Brain microvascular endothelial cell (primary cell): ENCODE measurements around the gene ALS2CL.

ENCODE experiments used
- DNase-seq: peaks from one replicate; pipeline ENCODE4 v3.0.0-alpha.2; 2020
- H3K27ac ChIP-seq: fragments of 250-450 bp; sonication (Bioruptor Pico); 2 replicates; pipeline ENCODE4 v1.5.1; 2020; ENCODE audit warnings: mild to moderate bottlenecking, moderate library complexity
- H3K27me3 ChIP-seq: fragments of 250-450 bp; sonication (Bioruptor Pico); replicated peaks from 2 replicates; pipeline ENCODE4 v1.5.1; 2020; ENCODE audit warnings: mild to moderate bottlenecking
- H3K36me3 ChIP-seq: fragments of 250-450 bp; sonication (Bioruptor Pico); replicated peaks from 2 replicates; pipeline ENCODE4 v1.5.1; 2020; ENCODE audit warnings: mild to moderate bottlenecking
- H3K4me3 ChIP-seq: 2 replicates; pipeline ENCODE4 v1.5.1; 2011; ENCODE audit warnings: low read depth, mild to moderate bottlenecking, control low read depth, low read length, moderate library complexity
- in situ Hi-C: cut with HindIII; loops from 2 replicates; pipeline ENCODE4 v1.10.0; 2017; ENCODE audit warnings: low sequenced_read_pairs, low pct_ligation_motif_present
- TF ChIP-seq, protein P1 (sequence below): IDR thresholded peaks from 2 replicates; pipeline ENCODE4 v1.5.1; 2011; ENCODE audit warnings: low read depth, mild to moderate bottlenecking, moderate library complexity, low read length, control low read depth, inconsistent platforms; ENCODE audit errors: missing control alignments

ALS2CL gene

DNA sequence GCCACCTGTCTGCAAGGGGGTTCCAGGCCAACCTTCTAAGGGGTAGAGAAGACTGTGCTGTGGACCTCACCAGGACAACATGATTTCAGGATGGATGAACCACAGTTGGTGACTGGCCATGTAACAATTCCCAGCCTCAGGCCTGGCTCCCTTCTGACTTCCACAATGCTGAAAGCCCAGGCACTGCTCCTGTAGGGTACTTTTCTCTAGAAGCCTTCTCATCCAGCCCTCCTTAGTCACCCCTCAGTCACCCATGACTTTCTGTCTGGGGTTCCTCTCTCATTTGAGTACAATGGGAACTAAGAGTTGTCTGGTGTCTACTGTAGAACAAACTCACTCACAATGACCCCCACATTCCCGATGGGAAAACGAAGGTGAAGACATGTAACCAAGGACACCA is 8.6 kb downstream of the ALS2CL start:
- Histone ChIP-seq H3K27me3 (no peaks in the 10 kb centered on the region), H3K4me3 (no peak overlapping the region), H3K27ac (no peak overlapping the region), H3K36me3 (no peaks in the 10 kb centered on the region)
- in situ Hi-C loops = no loop called here
- TF ChIP-seq, protein P1, sequence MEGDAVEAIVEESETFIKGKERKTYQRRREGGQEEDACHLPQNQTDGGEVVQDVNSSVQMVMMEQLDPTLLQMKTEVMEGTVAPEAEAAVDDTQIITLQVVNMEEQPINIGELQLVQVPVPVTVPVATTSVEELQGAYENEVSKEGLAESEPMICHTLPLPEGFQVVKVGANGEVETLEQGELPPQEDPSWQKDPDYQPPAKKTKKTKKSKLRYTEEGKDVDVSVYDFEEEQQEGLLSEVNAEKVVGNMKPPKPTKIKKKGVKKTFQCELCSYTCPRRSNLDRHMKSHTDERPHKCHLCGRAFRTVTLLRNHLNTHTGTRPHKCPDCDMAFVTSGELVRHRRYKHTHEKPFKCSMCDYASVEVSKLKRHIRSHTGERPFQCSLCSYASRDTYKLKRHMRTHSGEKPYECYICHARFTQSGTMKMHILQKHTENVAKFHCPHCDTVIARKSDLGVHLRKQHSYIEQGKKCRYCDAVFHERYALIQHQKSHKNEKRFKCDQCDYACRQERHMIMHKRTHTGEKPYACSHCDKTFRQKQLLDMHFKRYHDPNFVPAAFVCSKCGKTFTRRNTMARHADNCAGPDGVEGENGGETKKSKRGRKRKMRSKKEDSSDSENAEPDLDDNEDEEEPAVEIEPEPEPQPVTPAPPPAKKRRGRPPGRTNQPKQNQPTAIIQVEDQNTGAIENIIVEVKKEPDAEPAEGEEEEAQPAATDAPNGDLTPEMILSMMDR = no peak
- DNase-seq = no peak

DNA sequence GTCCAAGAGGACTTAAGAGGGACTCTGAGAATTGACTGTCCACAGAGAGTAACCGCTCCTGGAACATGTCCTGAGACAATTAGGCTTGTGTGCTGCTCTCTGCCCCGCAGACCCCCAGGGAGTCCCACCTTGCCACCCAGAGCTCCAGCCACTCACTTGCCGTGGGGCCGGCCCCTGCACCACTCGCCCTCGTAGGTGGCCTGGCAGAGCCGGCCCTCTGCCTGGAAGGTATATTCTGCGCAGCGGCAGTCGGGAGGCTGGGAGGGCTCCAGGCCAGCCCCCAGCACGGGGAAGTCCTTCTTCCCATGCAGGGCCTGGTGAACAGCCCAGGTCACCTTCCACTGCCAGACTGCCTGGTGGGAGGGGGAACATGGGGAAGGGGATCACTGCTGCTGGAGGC is 10.5 kb downstream of the ALS2CL start:
- H3K4me3 ChIP-seq = no peak overlapping the region
- TF ChIP-seq, protein P1 = no peak
- DNase-seq = no peak
- no peaks in the 10 kb centered on the region for H3K27me3 ChIP-seq
- in situ Hi-C loops = no loop called here
- H3K27ac ChIP-seq = no peak overlapping the region
- H3K36me3 ChIP-seq = no peaks in the 10 kb centered on the region

GRCh38 chr3:46681856-46682540 is 11.5 kb downstream of the ALS2CL start:
- Histone ChIP-seq H3K36me3 (no peaks in the 10 kb centered on the region), H3K4me3 (no peak overlapping the region), H3K27ac (no peak overlapping the region), H3K27me3 (no peaks in the 10 kb centered on the region)
- DNase-seq = no peak
- in situ Hi-C loops = no loop called here
- TF ChIP-seq, protein P1 = no peak

DNA sequence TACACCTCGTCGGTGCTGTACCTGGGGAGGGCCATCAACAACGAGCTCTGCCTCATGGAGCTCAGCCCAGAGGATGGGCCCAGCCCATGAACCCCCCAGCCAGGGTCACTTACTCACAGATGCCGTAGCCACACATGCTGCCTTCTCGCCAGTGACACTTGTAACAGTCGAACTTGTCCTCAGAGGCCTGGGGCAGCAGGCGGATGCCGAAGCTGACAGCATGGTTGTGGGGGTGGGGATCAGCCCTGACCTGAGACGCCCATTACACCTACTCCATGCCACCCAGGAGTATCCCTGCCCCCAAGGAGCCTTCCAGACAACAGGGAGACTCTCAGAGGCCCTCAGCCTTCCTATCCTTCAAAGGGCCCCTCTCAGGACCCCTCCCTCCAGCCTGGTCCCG is 12.1 kb downstream of the ALS2CL start:
- TF ChIP-seq, protein P1 = no peak
- in situ Hi-C loops = no loop called here
- Histone ChIP-seq H3K4me3 (no peak overlapping the region), H3K27ac (no peak overlapping the region), H3K36me3 (no peaks in the 10 kb centered on the region), H3K27me3 (no peaks in the 10 kb centered on the region)
- DNase-seq = no peak

DNA sequence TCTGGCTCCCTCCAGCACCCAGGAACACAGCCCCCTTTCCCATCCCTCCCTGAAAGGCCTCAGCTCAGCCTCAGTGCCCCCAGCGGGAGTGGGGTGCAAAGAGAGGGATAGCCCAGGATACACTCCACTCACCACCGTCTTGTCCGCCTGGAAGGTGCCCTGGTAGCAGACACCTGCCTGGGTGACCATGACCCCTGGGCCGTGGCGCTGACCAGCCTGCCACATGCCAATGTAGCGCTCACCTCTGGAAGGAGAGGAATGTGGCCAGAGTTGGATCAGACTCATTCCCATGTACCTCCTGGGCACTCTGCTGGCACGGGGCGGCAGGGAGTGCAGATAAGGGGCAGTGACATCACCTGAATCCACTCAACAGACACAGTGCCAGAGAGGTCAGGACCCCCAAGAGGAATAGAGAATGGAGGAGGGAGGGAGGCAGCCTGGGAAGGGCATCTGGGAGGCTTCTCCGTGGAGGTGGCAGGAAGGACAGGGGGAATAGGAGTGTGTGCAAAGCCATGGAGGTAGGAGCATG is 13.1 kb downstream of the ALS2CL start:
- in situ Hi-C loops = no loop called here

More for the DNA sequence above, 13.1 kb downstream of the ALS2CL start:
- no peaks in the 10 kb centered on the region for H3K27me3 ChIP-seq
- no peaks in the 10 kb centered on the region for H3K36me3 ChIP-seq
- no peak overlapping the region for H3K4me3 ChIP-seq
- TF ChIP-seq, protein P1 = no peak
- DNase-seq = no peak
- no peak overlapping the region for H3K27ac ChIP-seq
